NCI-H82 treated with DMSO at 0.1 percent for 48 hours (cell line): ENCODE measurements around the gene UNC79.

Source experiments
- DNase-seq: peaks from one replicate; lab custom pipeline; 2025; ENCODE audit not compliant: unreplicated experiment; lab: John Stamatoyannopoulos, UW

UNC79 gene

DNA sequence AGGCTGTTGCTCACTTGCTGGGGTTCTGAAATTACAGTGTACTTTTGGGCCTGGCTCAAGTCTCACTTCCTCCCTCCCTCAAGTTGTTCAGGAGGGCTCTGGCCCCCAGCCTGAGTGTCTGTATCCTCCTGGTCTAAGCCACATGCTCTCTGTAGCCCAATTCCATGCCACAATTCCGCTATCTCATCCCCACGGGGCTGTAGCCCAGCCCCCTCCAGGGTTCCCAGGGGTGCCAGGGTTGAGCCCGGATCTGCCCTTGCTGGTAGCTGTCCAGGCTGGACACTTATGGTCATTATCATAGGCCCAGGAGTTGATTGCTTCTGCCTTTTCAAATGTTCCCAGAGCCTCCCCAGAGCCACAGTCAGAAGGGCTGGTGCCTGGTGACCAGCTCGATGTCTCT, 292.3 kb downstream of the UNC79 start:
- DNase-seq, result no peak

GRCh38 chr14:93725002-93725582, 294.4 kb downstream of the UNC79 start:
- no peak for DNase-seq

- no peak for DNase-seq
Observed at GRCh38 chr14:93725993-93726392, 295.3 kb downstream of the UNC79 start.

- DNase-seq, result no peak
Observed at GRCh38 chr14:93727039-93727740, 296.5 kb downstream of the UNC79 start.

GRCh38 chr14:93727917-93728650, 297.3 kb downstream of the UNC79 start:
- DNase-seq, result no peak

GRCh38 chr14:93728651-93729016, 297.9 kb downstream of the UNC79 start:
- no peak for DNase-seq

DNA sequence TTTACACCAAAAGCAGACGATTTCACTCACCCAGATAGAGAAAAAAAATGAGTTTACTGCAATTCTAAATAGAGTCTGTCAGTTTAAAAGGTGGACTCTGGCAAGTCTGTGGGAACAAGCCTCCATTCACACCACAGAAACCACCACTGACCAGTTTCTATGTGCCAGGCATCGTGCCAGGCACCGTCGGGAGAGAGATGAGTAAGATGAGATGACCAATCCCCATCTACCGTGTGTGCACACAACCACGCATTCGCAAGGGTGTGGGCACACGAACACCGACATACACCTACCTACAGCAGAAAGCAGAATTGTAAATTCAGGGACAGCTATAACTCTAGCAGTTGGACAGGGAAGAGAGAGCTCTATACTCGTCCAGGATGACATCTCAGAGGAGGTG, 299.3 kb downstream of the UNC79 start:
- DNase-seq, result no peak

DNA sequence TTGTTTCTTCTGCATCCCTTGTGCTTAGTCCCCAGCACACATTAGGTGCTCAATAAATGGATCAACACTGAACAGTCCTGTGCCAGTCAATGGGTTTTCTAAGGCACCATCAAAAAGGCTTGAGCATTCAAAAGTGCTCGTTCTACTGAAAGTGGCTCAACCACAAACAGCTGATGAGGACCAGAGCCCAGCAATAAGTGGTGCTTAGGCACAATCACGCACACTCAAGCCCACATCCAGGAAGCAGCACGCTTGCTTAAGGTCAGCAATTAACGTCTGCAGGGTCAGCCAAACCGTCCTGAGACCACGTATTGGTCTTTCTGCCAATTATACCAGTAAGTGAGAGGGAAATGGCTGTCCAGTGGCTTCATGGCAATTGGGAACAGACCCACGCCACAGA, 301.0 kb downstream of the UNC79 start:
- no peak for DNase-seq

DNA sequence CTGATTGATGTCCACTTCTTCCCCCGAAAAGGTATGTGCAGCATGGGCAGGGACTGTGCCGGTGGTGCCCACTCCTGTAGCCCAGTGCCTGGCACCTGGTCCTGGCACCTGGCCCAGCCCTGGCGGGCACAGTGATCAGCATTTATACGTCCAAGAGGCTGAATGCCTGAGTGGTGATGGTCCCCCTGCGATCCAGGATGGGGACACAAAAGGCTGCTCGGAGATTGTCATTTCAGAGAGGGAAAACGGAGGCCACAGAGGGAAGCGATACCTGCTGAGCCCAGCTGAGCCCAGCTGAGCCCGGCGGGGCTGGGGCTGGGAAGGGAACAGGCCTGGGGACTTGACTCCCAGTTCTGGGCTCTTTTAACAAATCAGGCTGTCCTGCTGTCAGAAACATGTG, 301.8 kb downstream of the UNC79 start:
- no peak for DNase-seq

- DNase-seq, result no peak
Observed at GRCh38 chr14:93733231-93733630, 302.5 kb downstream of the UNC79 start.

DNA sequence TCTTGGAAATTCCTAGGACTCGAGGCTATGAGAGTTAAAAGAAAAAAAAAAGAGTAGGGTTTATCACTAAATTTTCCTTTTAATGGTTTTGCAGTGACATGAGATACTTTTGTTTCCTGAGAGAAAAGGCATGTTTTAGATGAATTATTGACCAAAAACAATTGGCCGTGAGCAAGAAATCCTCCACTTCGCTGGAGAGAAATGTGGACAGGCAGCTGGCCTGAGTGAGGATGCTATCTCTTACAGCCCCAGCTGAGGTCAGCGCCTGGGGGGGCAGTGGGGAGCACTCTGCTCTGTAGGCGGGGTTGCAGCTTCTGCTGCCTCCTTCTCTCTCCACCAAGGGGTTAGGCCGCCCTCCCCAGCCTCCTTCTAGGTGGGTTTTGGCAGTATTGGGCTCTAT, 302.9 kb downstream of the UNC79 start:
- DNase-seq, result no peak

GRCh38 chr14:93734086-93734822, 303.5 kb downstream of the UNC79 start:
- no peak for DNase-seq

DNA sequence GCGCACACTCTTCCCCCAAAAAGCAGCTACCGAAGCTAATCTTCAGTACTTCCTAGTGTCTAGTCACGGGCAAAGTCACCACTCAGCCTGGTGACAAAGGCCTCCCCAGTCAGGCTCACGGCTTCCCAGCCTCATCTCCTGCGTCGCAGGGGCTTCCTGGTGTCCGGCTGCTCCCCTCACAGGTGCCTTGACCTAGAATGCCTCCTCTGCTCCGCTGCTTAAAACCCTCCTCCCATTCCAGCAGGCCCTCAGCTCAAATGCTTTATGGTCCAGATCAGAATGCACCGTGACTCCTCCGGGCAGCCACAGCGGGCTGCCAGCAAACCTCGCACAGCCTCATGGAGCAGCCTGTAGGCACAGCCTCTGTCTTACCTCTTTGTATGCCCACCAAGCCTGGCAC, 304.5 kb downstream of the UNC79 start:
- no peak for DNase-seq

DNA sequence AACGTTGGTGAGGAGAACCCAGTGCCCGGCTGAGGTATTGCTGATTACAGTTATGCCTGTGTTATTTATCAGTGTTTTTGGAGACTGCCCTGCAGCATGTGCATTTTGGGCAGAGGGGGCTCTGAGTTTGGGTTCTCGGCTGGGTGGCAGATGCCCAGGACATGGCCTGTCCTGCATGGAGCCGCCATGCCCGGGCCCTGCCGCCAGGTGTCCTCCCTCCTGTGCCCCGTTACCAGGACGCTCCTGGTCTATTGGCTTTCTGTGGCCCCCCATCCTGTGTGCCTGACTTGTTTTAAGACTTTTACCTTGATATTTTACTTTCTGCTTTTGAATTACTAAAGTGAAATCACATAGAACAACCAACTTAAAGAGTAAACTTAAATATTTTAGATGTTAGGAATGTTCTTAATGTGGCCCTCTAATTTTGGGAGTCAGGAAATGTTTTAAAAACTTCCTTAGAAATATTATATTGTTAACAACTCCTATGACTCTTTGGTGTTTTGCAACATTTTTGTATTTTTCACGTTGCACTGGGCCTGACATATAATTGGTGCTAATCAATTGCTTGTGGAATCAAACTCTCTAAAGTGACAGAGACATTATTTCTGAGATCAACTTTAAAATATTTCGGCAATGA, 305.8 kb downstream of the UNC79 start:
- no peak for DNase-seq

DNA sequence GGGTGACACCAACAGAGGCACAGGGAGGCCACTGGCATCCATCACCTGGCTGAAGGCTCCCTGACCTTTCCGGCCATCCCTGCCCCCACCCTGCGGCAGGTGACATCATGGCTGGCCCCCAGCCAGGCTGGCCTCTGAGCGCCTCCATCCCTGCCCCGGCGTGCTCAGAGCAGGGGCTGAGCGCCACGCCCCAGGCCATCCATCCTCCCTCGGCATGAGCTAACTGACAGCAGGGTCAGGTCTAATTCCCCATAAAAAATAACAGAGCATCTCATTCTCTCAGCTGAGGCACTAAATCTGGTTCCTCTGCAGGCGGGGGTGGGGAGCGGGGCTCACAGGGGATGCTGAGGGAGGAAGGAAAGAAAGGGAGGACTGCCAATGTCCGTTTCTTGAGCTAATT, 306.9 kb downstream of the UNC79 start:
- DNase-seq, result no peak

- DNase-seq, result no peak
Observed at GRCh38 chr14:93741556-93742230, 311.0 kb downstream of the UNC79 start.

GRCh38 chr14:93742761-93743160, 312.0 kb downstream of the UNC79 start:
- DNase-seq, result no peak

DNA sequence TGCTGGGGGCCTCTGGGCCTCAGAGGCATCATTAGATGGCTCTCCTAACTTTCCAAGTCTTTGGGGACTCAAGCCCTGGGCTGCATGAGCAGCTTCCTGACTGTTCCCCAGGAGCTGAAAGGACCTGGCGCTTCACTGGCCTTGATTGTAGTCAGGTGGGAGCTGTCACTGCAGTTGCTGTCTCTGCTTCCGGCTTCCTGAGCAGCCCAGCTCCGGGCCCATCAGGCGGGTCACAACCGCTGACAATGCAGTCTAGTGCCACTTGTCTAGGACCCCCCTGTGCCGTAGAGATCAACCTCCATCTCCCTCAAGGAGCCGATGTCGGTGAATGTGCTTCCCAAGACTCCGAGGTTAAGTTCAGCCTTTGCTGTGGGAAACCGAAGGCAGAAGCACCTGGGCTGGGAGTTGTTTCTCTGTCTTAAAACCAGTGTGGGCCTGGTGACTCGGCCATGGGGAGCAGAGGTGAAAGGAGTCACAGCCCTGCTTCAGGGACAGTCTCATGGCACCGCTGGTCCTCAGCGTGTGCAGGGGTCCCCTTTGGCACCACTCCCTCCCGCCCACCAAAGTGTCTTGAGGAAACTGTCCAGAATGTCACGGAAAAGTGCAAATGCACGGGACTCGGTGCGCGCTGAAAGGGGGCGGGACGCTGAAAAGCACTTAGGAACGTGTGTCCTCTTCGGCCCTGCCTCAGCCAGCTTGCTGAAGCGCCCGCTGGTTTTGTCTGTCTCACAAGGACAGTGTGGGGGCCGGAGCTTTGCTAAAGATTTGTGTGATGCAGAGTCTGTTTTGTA, 312.7 kb downstream of the UNC79 start:
- no peak for DNase-seq

- DNase-seq, result no peak
Observed at GRCh38 chr14:93744176-93744575, 313.4 kb downstream of the UNC79 start.

DNA sequence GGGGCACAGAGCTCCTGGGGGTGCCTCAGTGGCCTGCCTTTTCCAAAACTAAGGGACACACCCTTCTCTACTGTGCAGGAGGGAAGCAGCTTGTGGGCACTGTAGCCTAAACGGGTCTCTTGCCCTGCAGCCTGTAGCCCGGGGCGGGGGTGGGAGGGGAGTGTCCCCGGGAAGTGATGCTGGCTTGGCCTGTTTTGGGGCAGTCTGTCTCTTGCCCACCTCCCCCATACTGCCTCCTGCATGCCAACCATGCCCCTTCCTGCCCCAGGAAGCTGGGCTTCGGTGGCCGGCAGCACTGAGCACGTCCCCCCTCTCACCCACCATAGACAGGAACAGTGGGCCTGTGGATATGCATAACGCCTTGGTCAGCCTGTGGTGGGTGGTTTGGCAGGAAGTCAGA, 314.1 kb downstream of the UNC79 start:
- DNase-seq, result no peak
